ENCODE data around the gene TUBD1. TPM values are rescaled to one million over a fixed set of nuclear protein-coding genes. Genes with fewer than 3 reads are reported as not detected.

Gene TUBD1
- total RNA-seq, 2 donors from 2014 or later: 6.9 to 7.5 TPM

- ATAC-seq (no peak), DNase-seq (no peak)
- Histone ChIP-seq H3K9me3 (peaks cover 0 to 3% (median 0%) of the 10 kb centered on the region in 3 donors), H3K27ac (no peak overlapping the region), H3K27me3 (no peaks in the 10 kb centered on the region), H3K36me3 (replicated peaks in 1 of 2; ENCODE audit: insufficient read depth in 1 of 2, low read depth in 2 of 2) (peaks cover 9 to 20% of the 10 kb centered on the region in 2 donors), H3K4me3 (no peak overlapping the region), H3K4me1 (peaks cover 5% of the 10 kb centered on the region)
- intact Hi-C loops (cut with DNase I): no loop called here
- no peak for TF ChIP-seq CTCF (IDR thresholded peaks at IDR 0.05)
- TF ChIP-seq POLR2A (IDR thresholded peaks at IDR 0.05): no peak
These were observed 23.7 kb upstream of the TUBD1 start for GRCh38 chr17:59916446-59916845.

- Histone ChIP-seq H3K27ac (no peak overlapping the region), H3K36me3 (replicated peaks in 1 of 2; ENCODE audit: insufficient read depth in 1 of 2, low read depth in 2 of 2) (peaks cover 9 to 13% of the 10 kb centered on the region in 2 donors), H3K4me1 (peaks cover 10% of the 10 kb centered on the region), H3K4me3 (no peak overlapping the region), H3K9me3 (peaks cover 0 to 3% (median 0%) of the 10 kb centered on the region in 3 donors), H3K27me3 (no peaks in the 10 kb centered on the region)
- intact Hi-C loops (cut with DNase I): no loop called here
- ATAC-seq (no peak), DNase-seq (peak in 1 of 4 donors; percentile 21)
- WGBS, 2 donors: 75 to 92% methylated on average over 1 of the region's 1 CpG
- TF ChIP-seq POLR2A (IDR thresholded peaks at IDR 0.05): no peak
- TF ChIP-seq CTCF (IDR thresholded peaks at IDR 0.05): peak; percentile 27 to 69 (median 58)
These were observed 21.6 kb upstream of the TUBD1 start for GRCh38 chr17:59914274-59914854.

- H3K36me3 ChIP-seq (replicated peaks in 1 of 2; ENCODE audit: insufficient read depth in 1 of 2, low read depth in 2 of 2): no peaks in the 10 kb centered on the region
- ATAC-seq: no peak
- intact Hi-C loops (cut with DNase I): no loop called here
- peaks cover 5% of the 10 kb centered on the region for H3K4me1 ChIP-seq
- WGBS, 2 donors: 87 to 88% methylated on average over 3 of the region's 3 CpGs
- no peak for DNase-seq
- no peak overlapping the region for H3K27ac ChIP-seq
- no peak overlapping the region for H3K4me3 ChIP-seq
- no peaks in the 10 kb centered on the region for H3K27me3 ChIP-seq
- TF ChIP-seq CTCF (IDR thresholded peaks at IDR 0.05): no peak
- no peak for TF ChIP-seq POLR2A (IDR thresholded peaks at IDR 0.05)
- H3K9me3 ChIP-seq: peaks cover 0 to 2% (median 0%) of the 10 kb centered on the region in 3 donors
These were observed 14.7 kb upstream of the TUBD1 start for GRCh38 chr17:59907467-59907866.

- H3K27me3 ChIP-seq: no peaks in the 10 kb centered on the region
- H3K9me3 ChIP-seq: no peaks in the 10 kb centered on the region
- DNase-seq (no peak), ATAC-seq (no peak)
- H3K27ac ChIP-seq: no peak overlapping the region
- 81 to 92% methylated on average over 2 of the region's 2 CpGs for WGBS, 2 donors
- TF ChIP-seq POLR2A (IDR thresholded peaks at IDR 0.05) (no peak), CTCF (IDR thresholded peaks at IDR 0.05) (no peak)
- intact Hi-C loops (cut with DNase I): no loop called here
- H3K36me3 ChIP-seq (replicated peaks in 1 of 2; ENCODE audit: insufficient read depth in 1 of 2, low read depth in 2 of 2): no peaks in the 10 kb centered on the region
- no peaks in the 10 kb centered on the region for H3K4me1 ChIP-seq
- no peak overlapping the region for H3K4me3 ChIP-seq
These were observed 10.7 kb upstream of the TUBD1 start for GRCh38 chr17:59903455-59903854.

DNA sequence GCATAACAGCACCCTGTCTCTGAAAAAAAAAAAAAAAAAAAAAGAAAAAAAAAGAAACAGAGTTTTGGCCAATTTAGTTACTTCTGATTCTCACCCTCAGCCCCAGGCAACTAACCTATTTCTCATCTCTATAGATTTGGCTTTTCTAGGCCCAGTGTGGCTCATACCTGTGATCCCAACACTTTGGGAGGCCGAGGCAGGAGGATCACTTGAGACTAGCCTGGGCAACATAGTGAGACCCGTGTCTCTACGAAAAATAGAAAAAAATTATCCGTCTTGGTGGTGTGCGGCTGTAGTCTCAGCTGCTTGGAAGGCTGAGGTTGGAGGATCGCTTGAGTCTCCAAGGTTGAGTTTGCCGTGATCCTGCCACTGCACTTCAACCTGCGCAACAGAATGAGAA is 8.9 kb upstream of the TUBD1 start:
- Histone ChIP-seq H3K4me3 (no peak overlapping the region), H3K27ac (no peak overlapping the region), H3K27me3 (no peaks in the 10 kb centered on the region), H3K36me3 (replicated peaks in 1 of 2; ENCODE audit: insufficient read depth in 1 of 2, low read depth in 2 of 2) (no peaks in the 10 kb centered on the region), H3K4me1 (no peaks in the 10 kb centered on the region), H3K9me3 (no peaks in the 10 kb centered on the region)
- no peak for DNase-seq
- intact Hi-C loops (cut with DNase I): no loop called here
- TF ChIP-seq POLR2A (IDR thresholded peaks at IDR 0.05): no peak
- no peak for TF ChIP-seq CTCF (IDR thresholded peaks at IDR 0.05)
- ATAC-seq: no peak
- WGBS, 2 donors: 95% methylated on average over 8 of the region's 8 CpGs

Measured in body of pancreas (tissue), 4 donors.